Coronary artery (tissue), 2 donors: ENCODE data around the gene OMG.

Experiments
- DNase-seq: peaks from one replicate; pipeline ENCODE4 v3.0.0-alpha.2; 2017; ENCODE audit warnings: low spot score
- H3K27ac ChIP-seq, 2 donors: fragments of 200-600 bp; sonication (generic); one replicate each; pipeline ENCODE4 v1.5.1; 2016 to 2019
- H3K4me3 ChIP-seq: fragments of 200-600 bp; sonication (generic); 2 replicates; pipeline ENCODE4 v1.5.1; 2016; ENCODE audit warnings: mild to moderate bottlenecking, moderate library complexity
- CTCF ChIP-seq: fragments of 200-600 bp; sonication (generic); IDR thresholded peaks from one replicate; pipeline ENCODE4 v1.5.1; 2019; ENCODE audit warnings: antibody characterized with exemption

Gene OMG

GRCh38 chr17:31307640-31308039 lies 10.6 kb upstream of the OMG start:
- no peak overlapping the region for H3K27ac ChIP-seq
- no peak overlapping the region for H3K4me3 ChIP-seq
- no peak for DNase-seq
- no peak for TF ChIP-seq CTCF

- Histone ChIP-seq H3K27ac (no peak overlapping the region), H3K4me3 (no peak overlapping the region)
- TF ChIP-seq CTCF = no peak
- no peak for DNase-seq
These were observed 2.6 kb upstream of the OMG start for GRCh38 chr17:31299624-31300023.

- no peak overlapping the region for H3K4me3 ChIP-seq
- H3K27ac ChIP-seq = no peak overlapping the region
- DNase-seq = no peak
- no peak for TF ChIP-seq CTCF
These were observed 897 bp downstream of the OMG start for GRCh38 chr17:31296142-31296541.

- Histone ChIP-seq H3K27ac (no peak overlapping the region), H3K4me3 (no peak overlapping the region)
- TF ChIP-seq CTCF = no peak
- DNase-seq = no peak
These were observed 1.6 kb downstream of the OMG start for GRCh38 chr17:31295489-31295871.

- no peak for TF ChIP-seq CTCF
- Histone ChIP-seq H3K27ac (no peak overlapping the region), H3K4me3 (no peak overlapping the region)
- DNase-seq = no peak
These were observed 2.1 kb downstream of the OMG start for GRCh38 chr17:31294820-31295488.

GRCh38 chr17:31294231-31294630 lies 2.8 kb downstream of the OMG start:
- TF ChIP-seq CTCF = no peak
- no peak for DNase-seq
- Histone ChIP-seq H3K27ac (no peak overlapping the region), H3K4me3 (no peak overlapping the region)

- no peak for TF ChIP-seq CTCF
- Histone ChIP-seq H3K27ac (no peak overlapping the region), H3K4me3 (no peak overlapping the region)
- DNase-seq = no peak
These were observed 3.5 kb downstream of the OMG start for GRCh38 chr17:31293581-31293980.
